Amniotic epithelial cell (primary cell): Measurements from ENCODE around the gene TRAPPC8.
"Not testable (repeated sequence)": the region's sequence is repeated elsewhere in the genome, so short reads cannot be mapped to it uniquely, and the experiment has no call there.

Experiments used
- DNase-seq: peaks from one replicate; pipeline ENCODE4 v3.0.0-alpha.2; 2010; ENCODE audit warnings: low read depth

Gene TRAPPC8

DNA sequence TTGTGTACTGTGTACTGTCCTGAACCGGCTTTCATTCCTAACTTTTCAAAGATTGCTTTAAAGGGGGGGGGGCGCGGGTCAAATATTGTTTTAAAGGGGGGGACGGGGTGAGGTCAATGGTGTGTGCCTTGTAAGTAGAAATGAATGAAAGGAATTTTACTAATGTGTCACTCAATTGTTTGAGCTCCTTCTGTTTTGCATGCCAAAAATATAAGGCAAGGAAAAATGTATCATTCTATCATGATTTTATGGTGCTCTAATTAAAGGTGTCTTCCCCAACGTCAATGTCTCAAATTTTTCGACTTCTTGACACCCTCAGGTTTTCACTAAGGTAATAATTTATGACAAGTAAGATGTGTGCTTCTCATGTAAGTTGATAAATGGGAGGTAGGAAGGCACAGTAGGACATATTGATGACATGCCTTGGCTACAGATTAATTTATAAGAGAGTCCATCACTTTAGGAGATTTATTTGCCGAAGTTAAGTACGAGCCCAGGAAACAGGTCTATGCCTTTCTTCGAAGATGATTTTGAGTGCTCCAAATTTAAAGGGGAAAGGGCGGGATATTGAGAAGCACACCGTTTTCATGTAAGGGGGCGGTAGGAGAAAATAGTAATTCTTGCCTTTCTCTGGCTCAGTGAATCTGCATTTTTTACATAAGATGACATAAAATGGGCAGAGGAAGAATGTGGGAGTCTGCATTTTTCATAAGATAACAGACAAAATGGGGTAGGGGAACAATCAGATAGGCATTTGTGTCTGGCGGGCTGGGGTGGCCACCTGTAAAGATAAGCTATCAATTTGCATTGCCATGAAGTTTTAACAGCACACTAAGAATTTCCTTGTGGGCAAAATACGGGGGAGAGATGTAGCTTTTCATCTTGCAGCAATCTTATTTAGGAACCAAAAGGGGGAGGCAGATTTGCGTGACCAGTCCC is 1.2 kb upstream of the TRAPPC8 start:
- DNase-seq = no peak

DNA sequence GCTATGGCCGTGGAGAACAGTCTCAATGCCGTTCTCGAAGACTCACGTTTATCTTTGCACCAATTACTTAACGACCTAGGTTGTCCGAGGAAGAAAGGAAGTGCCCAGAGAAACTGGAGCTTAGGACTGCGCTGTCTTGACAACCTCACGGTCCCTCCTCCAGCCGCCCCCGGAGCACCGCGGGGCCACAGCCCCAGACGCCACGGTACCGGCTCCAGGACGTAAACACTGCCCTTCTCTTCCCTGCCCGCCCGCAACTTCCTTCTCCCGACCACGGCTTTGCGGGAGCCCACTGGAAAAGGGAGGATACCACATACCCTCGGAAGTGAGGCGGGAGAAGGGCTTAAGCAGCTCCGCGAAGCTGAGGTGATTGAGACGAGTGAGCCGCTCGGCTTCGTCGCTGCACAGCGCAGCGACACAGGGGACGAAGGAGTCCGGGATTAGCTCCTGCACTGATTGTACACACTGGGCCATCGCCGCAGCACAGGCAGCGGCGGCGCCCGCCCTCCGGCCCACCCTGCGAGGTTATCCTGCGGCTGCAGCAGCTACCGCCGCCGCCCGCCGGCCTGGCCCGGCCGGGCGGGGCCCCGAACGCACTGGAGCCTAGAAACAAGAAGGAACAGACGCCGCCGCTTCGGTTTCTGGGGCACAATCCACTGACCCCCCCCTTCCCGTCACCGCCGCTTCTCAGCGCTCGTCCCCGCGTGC is 483 bp downstream of the TRAPPC8 start:
- peak; percentile 57 for DNase-seq

DNA sequence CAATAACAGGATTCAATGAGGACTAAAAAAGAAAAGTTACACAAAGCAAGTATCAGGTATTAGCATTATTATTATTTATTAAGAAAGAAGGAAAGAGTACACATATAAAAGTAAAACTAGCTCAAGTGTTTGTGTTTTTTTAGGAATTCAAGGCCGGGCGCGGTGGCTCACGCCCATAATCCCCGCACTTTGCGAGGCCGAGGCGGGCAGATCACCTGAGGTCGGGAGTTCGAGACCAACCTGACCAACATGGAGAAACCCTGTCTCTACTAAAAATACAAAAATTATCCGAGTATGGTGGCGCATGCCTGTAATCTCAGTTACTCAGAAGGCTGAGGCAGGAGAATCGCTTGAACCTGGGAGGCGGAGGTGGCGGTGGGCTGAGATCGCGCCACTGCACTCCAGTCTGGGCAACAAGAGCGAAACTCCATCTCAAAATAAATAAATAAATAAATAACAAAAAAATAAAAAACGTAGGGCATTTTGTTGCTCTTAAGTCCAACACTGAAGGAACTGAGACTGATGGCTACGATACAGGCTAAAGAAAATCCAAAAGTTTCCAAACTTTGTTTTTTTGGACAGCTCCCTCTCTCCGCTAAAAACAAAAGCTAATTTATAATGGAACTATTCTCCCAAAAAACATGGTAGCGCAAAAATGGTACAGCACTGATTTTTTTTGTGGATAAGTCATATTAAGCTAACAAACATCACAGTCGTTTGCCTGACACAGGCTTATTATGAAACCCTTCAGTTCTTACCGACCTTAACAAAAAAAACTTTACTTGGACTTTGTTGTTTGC is 1.7 kb downstream of the TRAPPC8 start:
- DNase-seq = no peak

DNA sequence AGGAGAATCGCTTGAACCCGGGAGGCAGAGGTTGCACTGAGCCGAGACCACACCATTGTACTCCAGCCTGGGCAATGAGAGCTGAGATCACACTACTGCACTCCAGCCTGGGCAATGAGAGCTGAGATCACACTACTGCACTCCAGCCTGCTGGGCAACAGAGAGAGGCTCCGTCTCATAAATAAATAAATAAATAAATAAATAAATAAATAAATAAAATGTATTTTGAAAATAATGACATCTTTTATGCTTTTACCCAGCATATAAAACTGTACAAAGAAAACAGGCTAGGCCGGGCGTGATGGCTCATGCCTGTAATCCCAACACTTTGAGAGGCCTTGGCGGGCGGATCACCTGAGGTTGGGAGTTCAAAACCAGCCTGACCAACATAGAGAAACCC is 8.2 kb downstream of the TRAPPC8 start:
- DNase-seq = not testable (repeated sequence)

- DNase-seq = peak; percentile 28
Measured at GRCh38 chr18:31931886-31932240, 11.1 kb downstream of the TRAPPC8 start.

- peak; percentile 47 for DNase-seq
Measured at GRCh38 chr18:31931163-31931885, 11.6 kb downstream of the TRAPPC8 start.

DNA sequence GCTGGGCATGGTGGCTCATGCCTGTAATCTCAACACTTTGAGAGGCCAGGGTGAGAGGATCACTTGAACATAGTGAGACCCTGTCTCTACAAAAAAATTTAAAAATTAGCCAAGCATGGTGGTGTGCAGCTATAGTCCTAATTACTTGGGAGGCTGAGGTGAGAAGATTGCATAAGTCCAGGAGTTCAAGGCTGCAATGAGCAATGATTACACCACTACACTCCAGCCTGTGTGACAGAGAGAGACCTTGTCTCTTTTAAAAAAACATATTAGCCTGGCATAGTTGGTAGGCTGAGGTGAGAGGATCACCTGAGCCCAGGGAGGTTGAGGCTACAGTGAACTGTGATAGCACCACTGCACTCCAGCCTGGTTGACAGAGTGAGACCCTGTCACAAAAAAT is 13.7 kb downstream of the TRAPPC8 start:
- no peak for DNase-seq

DNA sequence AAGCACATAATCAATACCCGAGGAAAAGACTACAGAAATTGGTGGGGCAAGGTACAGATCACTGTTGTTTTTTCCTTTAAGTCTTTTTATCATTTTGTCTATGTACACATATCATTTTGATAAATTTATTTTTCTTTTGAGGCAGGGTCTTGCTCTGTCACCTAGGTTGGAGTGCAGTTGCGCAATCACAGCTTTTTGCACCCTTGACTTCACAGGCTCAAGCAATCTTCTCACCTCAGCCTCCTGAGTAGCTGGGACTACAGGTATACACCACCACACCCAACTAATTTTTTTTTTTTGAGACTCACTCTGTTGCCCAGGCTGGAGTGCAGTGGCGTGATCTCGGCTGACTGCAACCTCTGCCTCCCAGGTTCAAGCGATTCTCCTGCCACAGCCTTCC is 15.9 kb downstream of the TRAPPC8 start:
- not testable (repeated sequence) for DNase-seq

DNA sequence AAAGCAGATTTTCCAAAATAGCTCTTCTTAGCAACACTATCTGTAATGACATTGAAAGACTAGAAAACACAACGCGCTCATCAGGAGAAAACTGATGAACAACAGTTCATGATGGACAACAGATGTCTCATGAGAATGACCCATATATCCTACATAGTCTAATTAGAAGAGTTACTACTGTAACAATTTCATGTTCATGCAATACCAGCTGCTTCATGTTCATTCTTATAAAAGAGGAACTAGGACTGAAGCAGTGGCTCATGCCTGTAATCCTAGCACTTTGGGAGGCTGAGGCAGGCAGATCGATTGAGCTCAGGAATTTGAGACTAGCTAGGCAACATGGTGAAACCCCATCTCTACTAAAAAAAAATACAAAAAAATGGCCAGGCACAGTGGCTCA is 22.7 kb downstream of the TRAPPC8 start:
- DNase-seq = no peak

DNA sequence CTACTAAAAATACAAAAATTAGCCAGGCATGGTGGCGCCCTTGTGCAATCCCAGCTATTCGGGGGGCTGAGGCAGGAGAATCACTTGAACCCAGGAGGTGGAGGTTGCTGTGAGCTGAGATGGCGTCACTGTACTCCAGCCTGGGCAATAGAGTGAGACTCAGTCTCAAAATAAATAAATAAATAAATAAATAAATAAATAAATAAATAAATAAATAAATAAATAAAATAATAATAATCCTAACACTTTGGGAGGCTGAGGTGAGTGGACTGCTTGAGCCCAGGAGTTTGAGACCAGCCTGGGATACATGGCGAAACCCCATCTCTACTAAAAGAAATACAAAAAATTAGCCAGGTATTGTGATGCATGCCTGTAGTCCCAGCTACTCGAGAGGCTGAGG is 23.6 kb downstream of the TRAPPC8 start:
- DNase-seq = not testable (repeated sequence)

GRCh38 chr18:31918733-31919132 is 24.2 kb downstream of the TRAPPC8 start:
- DNase-seq = no peak

- peak; percentile 6 for DNase-seq
Measured at GRCh38 chr18:31901063-31901462, 41.9 kb downstream of the TRAPPC8 start.

DNA sequence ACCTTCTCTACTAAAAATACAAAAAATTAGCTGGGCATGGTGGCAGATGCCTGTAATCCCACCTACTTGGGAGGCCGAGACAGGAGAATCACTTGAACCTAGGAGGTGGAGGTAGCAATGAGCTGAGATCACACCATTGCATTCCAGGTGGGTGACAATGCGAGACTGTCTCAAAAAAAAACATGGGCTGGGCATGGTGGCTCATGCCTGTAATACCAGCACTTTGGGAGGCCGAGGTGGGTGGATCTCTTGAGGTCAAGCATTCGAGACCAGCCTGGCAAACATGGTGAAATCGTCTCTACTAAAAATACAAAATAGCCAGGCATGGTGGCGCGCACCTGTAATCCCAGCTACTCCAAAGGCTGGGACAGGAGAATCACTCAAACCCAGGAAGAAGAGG is 43.2 kb downstream of the TRAPPC8 start:
- DNase-seq = not testable (repeated sequence)

- no peak for DNase-seq
Measured at GRCh38 chr18:31892936-31893335, 50.0 kb downstream of the TRAPPC8 start.

- no peak for DNase-seq
Measured at GRCh38 chr18:31891566-31891965, 51.4 kb downstream of the TRAPPC8 start.

GRCh38 chr18:31884020-31884419 is 58.9 kb downstream of the TRAPPC8 start:
- DNase-seq = no peak

GRCh38 chr18:31880186-31880898 is 62.6 kb downstream of the TRAPPC8 start:
- no peak for DNase-seq

DNA sequence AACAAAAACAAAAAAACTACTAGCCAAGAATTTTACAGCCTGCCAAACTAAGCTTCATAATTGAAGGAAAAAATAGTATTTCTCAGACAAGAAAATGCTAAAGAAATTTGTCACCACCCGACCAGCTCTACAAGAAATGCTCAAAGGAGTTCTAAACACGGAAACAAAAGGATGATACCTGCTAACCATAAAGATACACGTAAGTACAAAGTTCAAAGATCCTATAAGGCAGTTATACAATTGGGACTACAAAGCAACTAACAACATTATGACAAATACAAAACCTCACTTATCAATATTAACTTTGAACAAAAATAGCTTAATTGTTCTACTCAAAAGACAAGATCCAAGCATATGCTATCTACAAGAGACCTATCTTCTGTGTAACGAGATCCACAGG is 64.6 kb downstream of the TRAPPC8 start:
- DNase-seq = no peak

DNA sequence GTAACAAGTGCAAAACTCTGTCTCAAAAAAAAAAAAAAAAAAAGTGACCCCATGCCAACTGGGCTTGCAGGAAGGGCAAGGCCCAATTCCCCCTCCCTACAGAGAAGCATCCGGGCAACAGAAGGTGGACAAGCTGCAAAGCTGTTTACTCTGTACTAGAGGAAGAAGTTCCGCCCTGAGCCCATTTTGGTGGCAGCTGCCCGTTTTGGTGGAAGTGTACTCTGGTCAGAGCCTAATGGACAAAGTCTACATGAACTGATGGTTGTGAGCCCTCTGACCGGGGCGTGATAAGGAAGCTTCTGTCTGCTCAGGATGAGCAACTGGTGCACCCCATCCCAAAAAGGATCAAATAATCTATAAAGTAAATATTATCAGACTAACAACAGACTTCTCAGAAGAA is 65.0 kb downstream of the TRAPPC8 start:
- DNase-seq = no peak

- no peak for DNase-seq
Measured at GRCh38 chr18:31876707-31877106, 66.2 kb downstream of the TRAPPC8 start.

DNA sequence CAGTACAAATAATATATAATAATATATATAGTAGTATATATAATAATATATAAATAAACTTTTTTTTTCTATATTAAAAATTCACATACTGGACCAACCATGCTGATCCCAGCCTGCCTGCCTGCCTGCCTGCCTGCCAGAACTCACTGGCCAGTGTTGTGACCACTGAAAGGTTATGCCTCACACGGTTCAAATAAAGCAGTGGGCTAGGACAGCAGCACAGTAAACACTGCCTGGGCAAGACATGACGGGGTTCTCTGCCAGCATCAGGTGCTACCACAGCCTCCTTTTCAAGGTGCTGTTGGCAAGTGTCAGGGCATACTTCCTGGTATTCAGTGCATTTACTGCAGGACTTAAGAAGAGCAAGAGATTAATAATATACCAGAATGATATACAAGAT is 67.6 kb downstream of the TRAPPC8 start:
- DNase-seq = no peak
